K562 (cell line): ENCODE data around the gene MCRS1. TPM values are rescaled to one million over a fixed set of nuclear protein-coding genes. Genes with fewer than 3 reads are reported as not detected.

Experiments
- GATAD2B ChIP-seq: fragments of 450-650 bp; IDR thresholded peaks from 2 replicates; pipeline ENCODE4 v1.6.1; 2017; ENCODE audit warnings: mild to moderate bottlenecking, borderline replicate concordance
- GTF2F1 ChIP-seq: IDR thresholded peaks from 2 replicates; pipeline ENCODE4 v1.6.1; 2011; ENCODE audit warnings: low read depth, low read length, improper control_type of control experiment
- HDAC3 ChIP-seq: fragments of 450-650 bp; IDR thresholded peaks from 2 replicates; pipeline ENCODE4 v1.6.1; 2018; ENCODE audit warnings: borderline replicate concordance, mild to moderate bottlenecking, moderate library complexity; ENCODE audit not compliant: partially characterized antibody
- HNRNPLL ChIP-seq: fragments of 200-400 bp; formaldehyde crosslinking; IDR thresholded peaks from 2 replicates; pipeline ENCODE4 v1.6.1; 2017; ENCODE audit warnings: low read length, low read depth, mild to moderate bottlenecking; ENCODE audit not compliant: poor library complexity, severe bottlenecking
- MCM5 ChIP-seq: fragments of 450-650 bp; IDR thresholded peaks from 2 replicates; pipeline ENCODE4 v1.6.1; 2016; ENCODE audit warnings: low read depth
- MCM7 ChIP-seq, 2 experiments: fragments of 450-650 bp; IDR thresholded peaks; 2 replicates each; pipeline ENCODE4 v1.6.1; 2016 to 2018
- RFX5 ChIP-seq: IDR thresholded peaks from 2 replicates; pipeline ENCODE4 v1.6.1; 2011; ENCODE audit warnings: low read depth, mild to moderate bottlenecking, improper control_type of control experiment, low read length
- SIRT6 ChIP-seq: IDR thresholded peaks from one replicate; pipeline ENCODE4 v1.6.1; 2012; ENCODE audit warnings: low read depth, mild to moderate bottlenecking, control low read depth, inconsistent platforms, low read length, moderate library complexity
- SNIP1 ChIP-seq: fragments of 450-650 bp; IDR thresholded peaks from 2 replicates; pipeline ENCODE4 v1.7.1; 2017; ENCODE audit warnings: low read depth, mild to moderate bottlenecking
- TAF7 ChIP-seq: fragments of 450-650 bp; IDR thresholded peaks from 2 replicates; pipeline ENCODE4 v1.6.1; 2016; ENCODE audit warnings: missing genetic modification characterization, missing compliant biosample characterization
- TSC22D4 ChIP-seq: fragments of 450-650 bp; IDR thresholded peaks from 2 replicates; pipeline ENCODE4 v1.6.1; 2016; ENCODE audit warnings: missing genetic modification characterization, missing biosample characterization, control low read depth
- ZNF431 ChIP-seq: sonication (generic); formaldehyde crosslinking; IDR thresholded peaks from 2 replicates; pipeline ENCODE4 v1.8.0; 2022; ENCODE audit warnings: mild to moderate bottlenecking, missing genetic modification reagents
- ZNF436 ChIP-seq: fragments of 250-450, 450-650 bp; sonication (Bioruptor Pico); formaldehyde crosslinking; IDR thresholded peaks from 2 replicates; pipeline ENCODE4 v1.7.0; 2020; ENCODE audit warnings: mild to moderate bottlenecking
- ZNF583 ChIP-seq: fragments of 250-450 bp; sonication (Bioruptor Pico); IDR thresholded peaks from 2 replicates; pipeline ENCODE4 v1.4.0; 2020
- polyA plus RNA-seq, 8 experiments: library from polyadenylated mRNA; depleted of rRNA in 4 of 8; stranded (reverse) in 5 of 8; unstranded in 3 of 8; fragments of >200 nt; fragmentation: Nextera tagmentation in 2 of 8; fragmentation: Illumina TruSeq in 1 of 8; extraction: Ambion mirVana in 2 of 8; extraction: Trizol in 1 of 8; gene quantifications; 2 replicates each; pipeline versions ENCODE4 v1.2.1 to v1.2.3, GENCODE V29; 2011 to 2014; ENCODE audit warnings: inconsistent platforms in 1 of 8, missing spikeins in 1 of 8
- total RNA-seq, 7 experiments: library from RNA; depleted of rRNA in 6 of 7; stranded (reverse); fragments of >200 nt in 6 of 7; fragmentation: Illumina TruSeq in 2 of 7; extraction: Trizol in 2 of 7; gene quantifications; 2 replicates each; pipeline versions ENCODE4 v1.2.1 to v1.2.3, GENCODE V29; 2011 to 2021; ENCODE audit warnings: low replicate concordance in 1 of 7
- TF ChIP-seq, protein P1 (sequence below): fragments of 250-450 bp; sonication (Bioruptor Pico); IDR thresholded peaks from 2 replicates; pipeline ENCODE4 v1.5.0; 2022; ENCODE audit warnings: mild to moderate bottlenecking
- TF ChIP-seq, protein P2 (sequence below): fragments of 250-450 bp; sonication (Bioruptor Pico); IDR thresholded peaks from 2 replicates; pipeline ENCODE4 v1.9.0; 2021; ENCODE audit warnings: mild to moderate bottlenecking
- TF ChIP-seq, protein P3 (sequence below): sonication (generic); formaldehyde crosslinking; IDR thresholded peaks from 2 replicates; pipeline ENCODE4 v1.8.0; 2022; ENCODE audit warnings: missing genetic modification reagents, mild to moderate bottlenecking, moderate library complexity, borderline replicate concordance
- TF ChIP-seq, protein P4 (sequence below): fragments of 250-450 bp; sonication (Bioruptor Pico); IDR thresholded peaks from 2 replicates; pipeline ENCODE4 v1.4.0; 2020
- TF ChIP-seq, protein P5 (sequence below): sonication (generic); formaldehyde crosslinking; IDR thresholded peaks from 2 replicates; pipeline ENCODE4 v1.9.0; 2022; ENCODE audit warnings: mild to moderate bottlenecking, missing genetic modification reagents
- TF ChIP-seq, protein P6 (sequence below), 3 experiments: IDR thresholded peaks in 2 of 3; conservative IDR thresholded peaks in 1 of 3; 2 replicates each; pipeline ENCODE4 v1.5.1; 2011 to 2012; ENCODE audit warnings: low read length in 3 of 3, mild to moderate bottlenecking in 3 of 3, control low read depth in 2 of 3, improper control_type of control experiment in 1 of 3, inconsistent platforms in 1 of 3, low read depth in 1 of 3, mixed read lengths in 1 of 3, moderate library complexity in 1 of 3; ENCODE audit not compliant: insufficient read depth in 2 of 3
- TF ChIP-seq, protein P7 (sequence below): fragments of 250-450 bp; sonication (Bioruptor Pico); IDR thresholded peaks from 2 replicates; pipeline ENCODE4 v1.8.0; 2021; ENCODE audit warnings: borderline replicate concordance, mild to moderate bottlenecking, moderate library complexity; ENCODE audit not compliant: poor library complexity, severe bottlenecking

The MCRS1 gene
- total and polyA plus RNA-seq, 9 of the 15 experiments (the other 6 are each of a cell fraction or from before 2014, with no cell fraction given): 50.0 to 100 (median 73.2) TPM

DNA sequence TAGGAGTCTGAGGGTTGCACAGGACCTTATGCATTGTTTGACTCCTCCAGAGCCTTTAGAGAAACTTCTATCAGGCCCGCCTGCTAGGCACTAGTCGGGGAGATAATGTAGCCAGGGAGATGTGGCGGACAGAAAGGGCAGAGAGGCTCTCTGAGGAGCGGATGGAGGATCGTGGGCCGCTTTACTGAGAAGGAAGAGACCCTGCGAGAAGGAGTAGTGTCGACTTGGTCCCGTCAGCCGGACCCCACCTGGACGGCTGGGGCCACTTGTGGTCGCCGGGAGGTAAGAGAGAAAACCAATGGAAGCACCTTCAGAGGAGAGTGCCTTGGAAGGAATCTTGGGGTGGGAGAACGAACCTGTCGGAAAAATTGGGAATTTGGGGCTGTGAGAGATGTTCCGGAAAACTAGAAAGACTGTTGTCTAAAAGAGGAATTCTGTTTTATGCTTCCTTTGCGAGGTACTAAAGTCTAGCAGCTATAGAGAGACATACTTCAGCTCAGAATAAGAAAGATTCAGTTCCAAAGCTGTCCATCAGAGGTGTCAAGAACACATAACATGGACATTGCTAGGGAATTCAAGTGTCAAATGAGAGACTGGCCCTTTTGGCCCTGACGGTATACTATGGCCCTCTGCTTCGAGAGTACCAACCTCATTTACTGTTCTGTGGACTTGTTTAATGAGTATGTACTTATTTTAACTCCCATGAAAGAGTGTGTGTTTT lies 660 bp upstream of the MCRS1 start (continued):
- TF ChIP-seq, protein P1, sequence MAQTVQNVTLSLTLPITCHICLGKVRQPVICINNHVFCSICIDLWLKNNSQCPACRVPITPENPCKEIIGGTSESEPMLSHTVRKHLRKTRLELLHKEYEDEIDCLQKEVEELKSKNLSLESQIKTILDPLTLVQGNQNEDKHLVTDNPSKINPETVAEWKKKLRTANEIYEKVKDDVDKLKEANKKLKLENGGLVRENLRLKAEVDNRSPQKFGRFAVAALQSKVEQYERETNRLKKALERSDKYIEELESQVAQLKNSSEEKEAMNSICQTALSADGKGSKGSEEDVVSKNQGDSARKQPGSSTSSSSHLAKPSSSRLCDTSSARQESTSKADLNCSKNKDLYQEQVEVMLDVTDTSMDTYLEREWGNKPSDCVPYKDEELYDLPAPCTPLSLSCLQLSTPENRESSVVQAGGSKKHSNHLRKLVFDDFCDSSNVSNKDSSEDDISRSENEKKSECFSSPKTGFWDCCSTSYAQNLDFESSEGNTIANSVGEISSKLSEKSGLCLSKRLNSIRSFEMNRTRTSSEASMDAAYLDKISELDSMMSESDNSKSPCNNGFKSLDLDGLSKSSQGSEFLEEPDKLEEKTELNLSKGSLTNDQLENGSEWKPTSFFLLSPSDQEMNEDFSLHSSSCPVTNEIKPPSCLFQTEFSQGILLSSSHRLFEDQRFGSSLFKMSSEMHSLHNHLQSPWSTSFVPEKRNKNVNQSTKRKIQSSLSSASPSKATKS (CRISPR knock-in tag): no peak
- TF ChIP-seq, protein P2, sequence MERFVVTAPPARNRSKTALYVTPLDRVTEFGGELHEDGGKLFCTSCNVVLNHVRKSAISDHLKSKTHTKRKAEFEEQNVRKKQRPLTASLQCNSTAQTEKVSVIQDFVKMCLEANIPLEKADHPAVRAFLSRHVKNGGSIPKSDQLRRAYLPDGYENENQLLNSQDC (CRISPR knock-in tag): no peak
- TF ChIP-seq, protein P3, sequence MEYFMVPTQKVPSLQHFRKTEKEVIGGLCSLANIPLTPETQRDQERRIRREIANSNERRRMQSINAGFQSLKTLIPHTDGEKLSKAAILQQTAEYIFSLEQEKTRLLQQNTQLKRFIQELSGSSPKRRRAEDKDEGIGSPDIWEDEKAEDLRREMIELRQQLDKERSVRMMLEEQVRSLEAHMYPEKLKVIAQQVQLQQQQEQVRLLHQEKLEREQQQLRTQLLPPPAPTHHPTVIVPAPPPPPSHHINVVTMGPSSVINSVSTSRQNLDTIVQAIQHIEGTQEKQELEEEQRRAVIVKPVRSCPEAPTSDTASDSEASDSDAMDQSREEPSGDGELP (CRISPR knock-in tag): no peak
- TF ChIP-seq, protein P4, sequence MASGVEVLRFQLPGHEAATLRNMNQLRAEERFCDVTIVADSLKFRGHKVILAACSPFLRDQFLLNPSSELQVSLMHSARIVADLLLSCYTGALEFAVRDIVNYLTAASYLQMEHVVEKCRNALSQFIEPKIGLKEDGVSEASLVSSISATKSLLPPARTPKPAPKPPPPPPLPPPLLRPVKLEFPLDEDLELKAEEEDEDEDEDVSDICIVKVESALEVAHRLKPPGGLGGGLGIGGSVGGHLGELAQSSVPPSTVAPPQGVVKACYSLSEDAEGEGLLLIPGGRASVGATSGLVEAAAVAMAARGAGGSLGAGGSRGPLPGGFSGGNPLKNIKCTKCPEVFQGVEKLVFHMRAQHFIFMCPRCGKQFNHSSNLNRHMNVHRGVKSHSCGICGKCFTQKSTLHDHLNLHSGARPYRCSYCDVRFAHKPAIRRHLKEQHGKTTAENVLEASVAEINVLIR: no peak
- TF ChIP-seq GTF2F1 (0 out of 2 replicates have a peak, but pooled peaks have one; percentile 14), MCM5 (no peak), RFX5 (no peak), HDAC3 (no peak), ZNF436 (CRISPR knock-in tag) (no peak), GATAD2B (no peak), TSC22D4 (tag) (no peak), SIRT6 (no peak), SNIP1 (no peak), TAF7 (tag) (no peak), ZNF431 (CRISPR knock-in tag) (0 out of 2 replicates have a peak, but pooled peaks have one; percentile 45), ZNF583 (CRISPR knock-in tag) (no peak), HNRNPLL (no peak), MCM7 (IDR thresholded peaks at IDR 0.05) (0 out of 4 replicates have a peak, but pooled peaks of 1 of the 2 experiments have one; percentile 50)
- TF ChIP-seq, protein P5, sequence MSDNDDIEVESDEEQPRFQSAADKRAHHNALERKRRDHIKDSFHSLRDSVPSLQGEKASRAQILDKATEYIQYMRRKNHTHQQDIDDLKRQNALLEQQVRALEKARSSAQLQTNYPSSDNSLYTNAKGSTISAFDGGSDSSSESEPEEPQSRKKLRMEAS: no peak
- TF ChIP-seq, protein P6, sequence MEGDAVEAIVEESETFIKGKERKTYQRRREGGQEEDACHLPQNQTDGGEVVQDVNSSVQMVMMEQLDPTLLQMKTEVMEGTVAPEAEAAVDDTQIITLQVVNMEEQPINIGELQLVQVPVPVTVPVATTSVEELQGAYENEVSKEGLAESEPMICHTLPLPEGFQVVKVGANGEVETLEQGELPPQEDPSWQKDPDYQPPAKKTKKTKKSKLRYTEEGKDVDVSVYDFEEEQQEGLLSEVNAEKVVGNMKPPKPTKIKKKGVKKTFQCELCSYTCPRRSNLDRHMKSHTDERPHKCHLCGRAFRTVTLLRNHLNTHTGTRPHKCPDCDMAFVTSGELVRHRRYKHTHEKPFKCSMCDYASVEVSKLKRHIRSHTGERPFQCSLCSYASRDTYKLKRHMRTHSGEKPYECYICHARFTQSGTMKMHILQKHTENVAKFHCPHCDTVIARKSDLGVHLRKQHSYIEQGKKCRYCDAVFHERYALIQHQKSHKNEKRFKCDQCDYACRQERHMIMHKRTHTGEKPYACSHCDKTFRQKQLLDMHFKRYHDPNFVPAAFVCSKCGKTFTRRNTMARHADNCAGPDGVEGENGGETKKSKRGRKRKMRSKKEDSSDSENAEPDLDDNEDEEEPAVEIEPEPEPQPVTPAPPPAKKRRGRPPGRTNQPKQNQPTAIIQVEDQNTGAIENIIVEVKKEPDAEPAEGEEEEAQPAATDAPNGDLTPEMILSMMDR (IDR thresholded peaks at IDR 0.05 in 2 of 3, conservative IDR thresholded peaks at IDR 0.05 in 1 of 3; ENCODE audit: insufficient read depth in 2 of 3, low read depth in 1 of 3, low read length in 3 of 3): no peak
- TF ChIP-seq, protein P7, sequence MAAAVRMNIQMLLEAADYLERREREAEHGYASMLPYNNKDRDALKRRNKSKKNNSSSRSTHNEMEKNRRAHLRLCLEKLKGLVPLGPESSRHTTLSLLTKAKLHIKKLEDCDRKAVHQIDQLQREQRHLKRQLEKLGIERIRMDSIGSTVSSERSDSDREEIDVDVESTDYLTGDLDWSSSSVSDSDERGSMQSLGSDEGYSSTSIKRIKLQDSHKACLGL (CRISPR knock-in tag): no peak
